ENCODE results near the gene ZNF346. TPM values are rescaled to one million over a fixed set of nuclear protein-coding genes. Genes with fewer than 3 reads are reported as not detected.

Gene ZNF346
- total and polyA plus RNA-seq, 3 experiments from 2014 or later, result 16.8 to 22.0 (median 19.5) TPM

- no peaks in the 10 kb centered on the region for H3K36me3 ChIP-seq (ENCODE audit: insufficient read depth, low read length)
- Mint-ChIP-seq H3K9me3 (peaks cover 0 to 6% (median 2%) of the 10 kb centered on the region in 5 donors), H3K36me3 (peaks cover 0 to 9% (median 0%) of the 10 kb centered on the region in 3 donors), H3K4me3 (no peak overlapping the region), H3K27ac (no peak overlapping the region), H3K4me1 (peaks cover 11 to 14% (median 11%) of the 10 kb centered on the region in 3 donors), H3K27me3 (no peaks in the 10 kb centered on the region)
- DNase-seq, result no peak
- no peaks in the 10 kb centered on the region for H3K9me3 ChIP-seq (ENCODE audit: low read length)
- peaks cover 6% of the 10 kb centered on the region for H3K4me1 ChIP-seq (ENCODE audit: insufficient read depth, low read length)
- ChIA-PET CTCF (interaction anchor here (2.9 kb wide), 1 partner anchor 10 kb away, joined by 7 read pairs; no protein-coding TSS in a partner anchor), POLR2A (no interaction called here)
- no peak overlapping the region for H3K4me3 ChIP-seq (ENCODE audit: low read length)
- no peak overlapping the region for H3K27ac ChIP-seq (ENCODE audit: low read depth, low read length)
- H3K27me3 ChIP-seq (ENCODE audit: insufficient read depth, low read length, poor library complexity, severe bottlenecking), result no peaks in the 10 kb centered on the region
Observed at GRCh38 chr5:177010153-177010552, 12.3 kb upstream of the ZNF346 start.

- DNase-seq, result no peak
- no peaks in the 10 kb centered on the region for H3K36me3 Mint-ChIP-seq
- H3K4me3 Mint-ChIP-seq, result no peak overlapping the region
- H3K9me3 Mint-ChIP-seq, result no peaks in the 10 kb centered on the region
- no peak overlapping the region for H3K27ac Mint-ChIP-seq
- no peaks in the 10 kb centered on the region for H3K4me1 Mint-ChIP-seq
- POLR2A ChIA-PET, result interaction anchor here (0.6 kb wide), 2 partner anchors 12 to 16 kb away, joined by 7 to 8 read pairs; no protein-coding TSS in a partner anchor
- no peaks in the 10 kb centered on the region for H3K9me3 ChIP-seq (ENCODE audit: low read length)
- H3K27ac ChIP-seq (ENCODE audit: low read depth, low read length), result no peak overlapping the region
- no peaks in the 10 kb centered on the region for H3K36me3 ChIP-seq (ENCODE audit: insufficient read depth, low read length)
- no peak overlapping the region for H3K4me3 ChIP-seq (ENCODE audit: low read length)
- no peaks in the 10 kb centered on the region for H3K4me1 ChIP-seq (ENCODE audit: insufficient read depth, low read length)
- CTCF ChIA-PET, result no interaction called here
- no peaks in the 10 kb centered on the region for H3K27me3 Mint-ChIP-seq
- H3K27me3 ChIP-seq (ENCODE audit: insufficient read depth, low read length, poor library complexity, severe bottlenecking), result no peaks in the 10 kb centered on the region
Observed at GRCh38 chr5:177015156-177015555, 7.3 kb upstream of the ZNF346 start.

- peaks cover 0 to 2% of the 10 kb centered on the region in 2 donors for H3K27me3 Mint-ChIP-seq
- H3K4me1 Mint-ChIP-seq, result peaks cover 15 to 21% (median 20%) of the 10 kb centered on the region in 3 donors
- peak overlapping the region in 1 of 8 donors; percentile 29 for H3K27ac Mint-ChIP-seq
- ChIA-PET CTCF (no interaction called here), POLR2A (no interaction called here)
- no peaks in the 10 kb centered on the region for H3K9me3 Mint-ChIP-seq
- peaks cover 12% of the 10 kb centered on the region for H3K4me1 ChIP-seq (ENCODE audit: insufficient read depth, low read length)
- no peak overlapping the region for H3K4me3 ChIP-seq (ENCODE audit: low read length)
- no peaks in the 10 kb centered on the region for H3K27me3 ChIP-seq (ENCODE audit: insufficient read depth, low read length, poor library complexity, severe bottlenecking)
- no peaks in the 10 kb centered on the region for H3K9me3 ChIP-seq (ENCODE audit: low read length)
- no peak overlapping the region for H3K4me3 Mint-ChIP-seq
- peaks cover 0 to 13% (median 0%) of the 10 kb centered on the region in 3 donors for H3K36me3 Mint-ChIP-seq
- H3K36me3 ChIP-seq (ENCODE audit: insufficient read depth, low read length), result no peaks in the 10 kb centered on the region
- no peak overlapping the region for H3K27ac ChIP-seq (ENCODE audit: low read depth, low read length)
- DNase-seq, result no peak
Observed at GRCh38 chr5:177018341-177018740, 4.2 kb upstream of the ZNF346 start.

GRCh38 chr5:177020033-177020432, 2.5 kb upstream of the ZNF346 start:
- H3K4me1 ChIP-seq (ENCODE audit: insufficient read depth, low read length), result peaks cover 23% of the 10 kb centered on the region
- Mint-ChIP-seq H3K9me3 (no peaks in the 10 kb centered on the region), H3K4me3 (peak overlapping the region in 2 of 7 donors; percentile 5 to 96), H3K4me1 (peaks cover 28 to 34% (median 34%) of the 10 kb centered on the region in 3 donors), H3K27ac (peak overlapping the region in 1 of 8 donors; percentile 4), H3K36me3 (peaks cover 0 to 16% (median 0%) of the 10 kb centered on the region in 3 donors), H3K27me3 (peaks cover 0 to 2% of the 10 kb centered on the region in 2 donors)
- no peak overlapping the region for H3K4me3 ChIP-seq (ENCODE audit: low read length)
- CTCF ChIA-PET, result interaction anchor here (0.7 to 2.0 kb wide), 6 partner anchors 12 to 359 kb away, joined by 3 to 7 read pairs (median 6); partner anchors contain the start of gene UIMC1
- H3K27me3 ChIP-seq (ENCODE audit: insufficient read depth, low read length, poor library complexity, severe bottlenecking), result no peaks in the 10 kb centered on the region
- H3K9me3 ChIP-seq (ENCODE audit: low read length), result no peaks in the 10 kb centered on the region
- POLR2A ChIA-PET, result interaction anchor here (0.6 to 1.2 kb wide), 2 partner anchors 11 to 14 kb away, joined by 4 read pairs; no protein-coding TSS in a partner anchor
- no peak for DNase-seq
- no peaks in the 10 kb centered on the region for H3K36me3 ChIP-seq (ENCODE audit: insufficient read depth, low read length)
- H3K27ac ChIP-seq (ENCODE audit: low read depth, low read length), result no peak overlapping the region

GRCh38 chr5:177023303-177023664, 788 bp downstream of the ZNF346 start:
- Mint-ChIP-seq H3K4me1 (peaks cover 35 to 49% (median 46%) of the 10 kb centered on the region in 3 donors), H3K36me3 (peaks cover 3 to 29% (median 5%) of the 10 kb centered on the region in 3 donors), H3K9me3 (no peaks in the 10 kb centered on the region), H3K27ac (peak overlapping the region; percentile 92 to 100 (median 99)), H3K4me3 (peak overlapping the region; percentile 96 to 99 (median 98)), H3K27me3 (peaks cover 0 to 2% of the 10 kb centered on the region in 2 donors)
- Histone ChIP-seq H3K4me1 (ENCODE audit: insufficient read depth, low read length) (peaks cover 23% of the 10 kb centered on the region), H3K27ac (ENCODE audit: low read depth, low read length) (peak overlapping the region; percentile 73), H3K4me3 (ENCODE audit: low read length) (peak overlapping the region; percentile 92), H3K27me3 (ENCODE audit: insufficient read depth, low read length, poor library complexity, severe bottlenecking) (no peaks in the 10 kb centered on the region), H3K9me3 (ENCODE audit: low read length) (no peaks in the 10 kb centered on the region), H3K36me3 (ENCODE audit: insufficient read depth, low read length) (no peaks in the 10 kb centered on the region)
- DNase-seq, result peak in 1 of 5 donors; percentile 10
- ChIA-PET POLR2A (no interaction called here), CTCF (interaction anchor here (1.3 to 1.5 kb wide), 2 partner anchors 12 to 30 kb away, joined by 3 to 4 read pairs; no protein-coding TSS in a partner anchor)

- Histone ChIP-seq H3K9me3 (ENCODE audit: low read length) (no peaks in the 10 kb centered on the region), H3K36me3 (ENCODE audit: insufficient read depth, low read length) (no peaks in the 10 kb centered on the region), H3K27ac (ENCODE audit: low read depth, low read length) (no peak overlapping the region), H3K4me1 (ENCODE audit: insufficient read depth, low read length) (peaks cover 23% of the 10 kb centered on the region), H3K4me3 (ENCODE audit: low read length) (no peak overlapping the region), H3K27me3 (ENCODE audit: insufficient read depth, low read length, poor library complexity, severe bottlenecking) (no peaks in the 10 kb centered on the region)
- Mint-ChIP-seq H3K9me3 (no peaks in the 10 kb centered on the region), H3K4me3 (peak overlapping the region; percentile 24 to 86 (median 47)), H3K27me3 (peaks cover 0 to 2% of the 10 kb centered on the region in 2 donors), H3K27ac (peak overlapping the region; percentile 56 to 93 (median 62)), H3K36me3 (peaks cover 3 to 35% (median 8%) of the 10 kb centered on the region in 3 donors), H3K4me1 (peaks cover 37 to 54% (median 50%) of the 10 kb centered on the region in 3 donors)
- POLR2A ChIA-PET, result no interaction called here
- CTCF ChIA-PET, result interaction anchor here (0.9 kb wide), 1 partner anchor 19 kb away, joined by 3 read pairs; no protein-coding TSS in a partner anchor
- no peak for DNase-seq
Observed at GRCh38 chr5:177024559-177024958, 2.1 kb downstream of the ZNF346 start.

GRCh38 chr5:177025101-177025601, 2.7 kb downstream of the ZNF346 start:
- Mint-ChIP-seq H3K9me3 (no peaks in the 10 kb centered on the region), H3K27me3 (peaks cover 0 to 2% of the 10 kb centered on the region in 2 donors), H3K27ac (peak overlapping the region in 7 of 8 donors; percentile 32 to 78 (median 56)), H3K4me3 (peak overlapping the region in 3 of 7 donors; percentile 5 to 86 (median 79)), H3K4me1 (peaks cover 37 to 57% (median 50%) of the 10 kb centered on the region in 3 donors), H3K36me3 (peaks cover 3 to 39% (median 12%) of the 10 kb centered on the region in 3 donors)
- CTCF ChIA-PET, result interaction anchor here (0.9 kb wide), 1 partner anchor 19 kb away, joined by 3 read pairs; no protein-coding TSS in a partner anchor
- no peaks in the 10 kb centered on the region for H3K9me3 ChIP-seq (ENCODE audit: low read length)
- peaks cover 23% of the 10 kb centered on the region for H3K4me1 ChIP-seq (ENCODE audit: insufficient read depth, low read length)
- DNase-seq, result no peak
- H3K36me3 ChIP-seq (ENCODE audit: insufficient read depth, low read length), result no peaks in the 10 kb centered on the region
- no peak overlapping the region for H3K4me3 ChIP-seq (ENCODE audit: low read length)
- POLR2A ChIA-PET, result no interaction called here
- H3K27me3 ChIP-seq (ENCODE audit: insufficient read depth, low read length, poor library complexity, severe bottlenecking), result no peaks in the 10 kb centered on the region
- no peak overlapping the region for H3K27ac ChIP-seq (ENCODE audit: low read depth, low read length)

- Histone ChIP-seq H3K4me1 (ENCODE audit: insufficient read depth, low read length) (peaks cover 15% of the 10 kb centered on the region), H3K27ac (ENCODE audit: low read depth, low read length) (no peak overlapping the region), H3K9me3 (ENCODE audit: low read length) (no peaks in the 10 kb centered on the region), H3K27me3 (ENCODE audit: insufficient read depth, low read length, poor library complexity, severe bottlenecking) (no peaks in the 10 kb centered on the region), H3K4me3 (ENCODE audit: low read length) (no peak overlapping the region), H3K36me3 (ENCODE audit: insufficient read depth, low read length) (no peaks in the 10 kb centered on the region)
- ChIA-PET CTCF (interaction anchor here (1.5 kb wide), 1 partner anchor 8 kb away, joined by 3 read pairs; no protein-coding TSS in a partner anchor), POLR2A (interaction anchor here (0.7 kb wide), 1 partner anchor 13 kb away, joined by 8 read pairs; no protein-coding TSS in a partner anchor)
- Mint-ChIP-seq H3K9me3 (peaks cover 0 to 6% (median 4%) of the 10 kb centered on the region in 5 donors), H3K4me3 (no peak overlapping the region), H3K27ac (no peak overlapping the region), H3K36me3 (peaks cover 12 to 41% (median 19%) of the 10 kb centered on the region in 3 donors), H3K4me1 (peaks cover 31 to 47% (median 42%) of the 10 kb centered on the region in 3 donors), H3K27me3 (peaks cover 0 to 2% of the 10 kb centered on the region in 2 donors)
- no peak for DNase-seq
Observed at GRCh38 chr5:177027665-177028064, 5.2 kb downstream of the ZNF346 start.

Data from CD8-positive, alpha-beta memory T cell (primary cell).